ENCODE measurements around the gene GCN1. TPM values are rescaled to one million over a fixed set of nuclear protein-coding genes. Genes with fewer than 3 reads are reported as not detected.
A peak's percentile ranks its signal among the peaks of the same experiment; 100 is the strongest.

The GCN1 gene
- total RNA-seq, 1 donor from 2014 or later: 114 TPM

- no peak overlapping the region for H3K4me3 Mint-ChIP-seq
- H3K27ac Mint-ChIP-seq (ENCODE audit: unreplicated experiment): no peak overlapping the region
- no peak for DNase-seq (ENCODE audit: low read depth, low spot score)
- H3K36me3 Mint-ChIP-seq (ENCODE audit: low read depth): peaks cover 5% of the 10 kb centered on the region
- H3K27me3 Mint-ChIP-seq (ENCODE audit: low read depth): no peaks in the 10 kb centered on the region
- no peaks in the 10 kb centered on the region for H3K9me3 Mint-ChIP-seq
- no peaks in the 10 kb centered on the region for H3K4me1 Mint-ChIP-seq
- TF ChIP-seq CTCF (conservative IDR thresholded peaks at IDR 0.05): no peak
These were observed 91.1 kb downstream of the GCN1 start for GRCh38 chr12:120103371-120103770.

- Mint-ChIP-seq H3K4me1 (no peaks in the 10 kb centered on the region), H3K36me3 (ENCODE audit: low read depth) (peaks cover 5% of the 10 kb centered on the region), H3K4me3 (no peak overlapping the region), H3K27ac (ENCODE audit: unreplicated experiment) (no peak overlapping the region), H3K27me3 (ENCODE audit: low read depth) (no peaks in the 10 kb centered on the region), H3K9me3 (no peaks in the 10 kb centered on the region)
- no peak for DNase-seq (ENCODE audit: low read depth, low spot score)
- TF ChIP-seq CTCF (conservative IDR thresholded peaks at IDR 0.05): no peak
These were observed 91.5 kb downstream of the GCN1 start for GRCh38 chr12:120103044-120103338.

- no peak for TF ChIP-seq CTCF (conservative IDR thresholded peaks at IDR 0.05)
- Mint-ChIP-seq H3K36me3 (ENCODE audit: low read depth) (peaks cover 5% of the 10 kb centered on the region), H3K4me3 (no peak overlapping the region), H3K27ac (ENCODE audit: unreplicated experiment) (no peak overlapping the region), H3K9me3 (no peaks in the 10 kb centered on the region), H3K4me1 (no peaks in the 10 kb centered on the region), H3K27me3 (ENCODE audit: low read depth) (no peaks in the 10 kb centered on the region)
- DNase-seq (ENCODE audit: low read depth, low spot score): no peak
These were observed 92.1 kb downstream of the GCN1 start for GRCh38 chr12:120102189-120103043.

GRCh38 chr12:120101617-120102016, 92.9 kb downstream of the GCN1 start:
- H3K36me3 Mint-ChIP-seq (ENCODE audit: low read depth): peaks cover 5% of the 10 kb centered on the region
- H3K27me3 Mint-ChIP-seq (ENCODE audit: low read depth): no peaks in the 10 kb centered on the region
- TF ChIP-seq CTCF (conservative IDR thresholded peaks at IDR 0.05): no peak
- H3K4me1 Mint-ChIP-seq: no peaks in the 10 kb centered on the region
- no peak overlapping the region for H3K4me3 Mint-ChIP-seq
- no peak overlapping the region for H3K27ac Mint-ChIP-seq (ENCODE audit: unreplicated experiment)
- DNase-seq (ENCODE audit: low read depth, low spot score): no peak
- no peaks in the 10 kb centered on the region for H3K9me3 Mint-ChIP-seq

- Mint-ChIP-seq H3K27me3 (ENCODE audit: low read depth) (no peaks in the 10 kb centered on the region), H3K4me1 (no peaks in the 10 kb centered on the region), H3K4me3 (no peak overlapping the region), H3K36me3 (ENCODE audit: low read depth) (peaks cover 4% of the 10 kb centered on the region), H3K9me3 (no peaks in the 10 kb centered on the region), H3K27ac (ENCODE audit: unreplicated experiment) (peak overlapping the region; percentile 43)
- no peak for DNase-seq (ENCODE audit: low read depth, low spot score)
- no peak for TF ChIP-seq CTCF (conservative IDR thresholded peaks at IDR 0.05)
These were observed 93.3 kb downstream of the GCN1 start for GRCh38 chr12:120101182-120101581.

All from neural crest cell (in vitro differentiated cells).